Left renal pelvis (tissue), 4 donors: ENCODE results near the gene CATSPERB. TPM values are rescaled to one million over a fixed set of nuclear protein-coding genes. Genes with fewer than 3 reads are reported as not detected.
"Not testable (repeated sequence)": the region's sequence is repeated elsewhere in the genome, so short reads cannot be mapped to it uniquely, and the experiment has no call there.

Source experiments
- DNase-seq, 4 donors: peaks; one replicate each; pipeline ENCODE4 v3.0.0-alpha.2; 2013; ENCODE audit warnings: low read depth in 4 of 4, low spot score in 3 of 4
- polyA plus RNA-seq, 4 donors: library from polyadenylated mRNA; unstranded; fragments of 120-200 nt; gene quantifications; one replicate each; pipeline ENCODE4 v1.2.1, GENCODE V29; 2013; ENCODE audit not compliant: insufficient read length in 4 of 4

CATSPERB gene
- polyA plus RNA-seq, 4 donors: 0.05 to 1.2 (median 0.50) TPM

- no peak for DNase-seq
Measured at GRCh38 chr14:91674911-91675310, 57.0 kb downstream of the CATSPERB start.

GRCh38 chr14:91669867-91670266 is 62.0 kb downstream of the CATSPERB start:
- DNase-seq: no peak

- not testable (repeated sequence) for DNase-seq
Measured at GRCh38 chr14:91667101-91667500, 64.8 kb downstream of the CATSPERB start.

GRCh38 chr14:91660790-91661189 is 71.1 kb downstream of the CATSPERB start:
- no peak for DNase-seq

GRCh38 chr14:91654836-91655235 is 77.0 kb downstream of the CATSPERB start:
- no peak for DNase-seq

- DNase-seq: no peak
Measured at GRCh38 chr14:91653451-91653850, 78.4 kb downstream of the CATSPERB start.

GRCh38 chr14:91649930-91650329 is 82.0 kb downstream of the CATSPERB start:
- DNase-seq: no peak

GRCh38 chr14:91647856-91648255 is 84.0 kb downstream of the CATSPERB start:
- no peak for DNase-seq

- DNase-seq: no peak
Measured at GRCh38 chr14:91636604-91637003, 95.3 kb downstream of the CATSPERB start.

- no peak for DNase-seq
Measured at GRCh38 chr14:91624757-91625156, 107.1 kb downstream of the CATSPERB start.

- DNase-seq: no peak
Measured at GRCh38 chr14:91614187-91614586, 117.7 kb downstream of the CATSPERB start.

- DNase-seq: no peak
Measured at GRCh38 chr14:91613459-91614112, 118.3 kb downstream of the CATSPERB start.

GRCh38 chr14:91611528-91611927 is 120.4 kb downstream of the CATSPERB start:
- DNase-seq: no peak

GRCh38 chr14:91609161-91609560 is 122.7 kb downstream of the CATSPERB start:
- no peak for DNase-seq

- no peak for DNase-seq
Measured at GRCh38 chr14:91607322-91608047, 124.4 kb downstream of the CATSPERB start.

- no peak for DNase-seq
Measured at GRCh38 chr14:91606851-91607250, 125.0 kb downstream of the CATSPERB start.

GRCh38 chr14:91604611-91605010 is 127.3 kb downstream of the CATSPERB start:
- DNase-seq: not testable (repeated sequence)

- no peak for DNase-seq
Measured at GRCh38 chr14:91599994-91600393, 131.9 kb downstream of the CATSPERB start.

GRCh38 chr14:91595736-91596135 is 136.2 kb downstream of the CATSPERB start:
- DNase-seq: no peak

GRCh38 chr14:91593957-91594356 is 137.9 kb downstream of the CATSPERB start:
- DNase-seq: not testable (repeated sequence)

GRCh38 chr14:91586410-91586809 is 145.5 kb downstream of the CATSPERB start:
- DNase-seq: no peak

- no peak for DNase-seq
Measured at GRCh38 chr14:91585856-91586255, 146.0 kb downstream of the CATSPERB start.
